OCI-M2 (cell line): ENCODE results near the gene SOX6.
"Not testable (repeated sequence)": the region's sequence is repeated elsewhere in the genome, so short reads cannot be mapped to it uniquely, and the experiment has no call there.

ENCODE experiments used
- DNase-seq: peaks from one replicate; lab custom pipeline; 2025; ENCODE audit not compliant: unreplicated experiment; lab: John Stamatoyannopoulos, UW

Gene SOX6

DNA sequence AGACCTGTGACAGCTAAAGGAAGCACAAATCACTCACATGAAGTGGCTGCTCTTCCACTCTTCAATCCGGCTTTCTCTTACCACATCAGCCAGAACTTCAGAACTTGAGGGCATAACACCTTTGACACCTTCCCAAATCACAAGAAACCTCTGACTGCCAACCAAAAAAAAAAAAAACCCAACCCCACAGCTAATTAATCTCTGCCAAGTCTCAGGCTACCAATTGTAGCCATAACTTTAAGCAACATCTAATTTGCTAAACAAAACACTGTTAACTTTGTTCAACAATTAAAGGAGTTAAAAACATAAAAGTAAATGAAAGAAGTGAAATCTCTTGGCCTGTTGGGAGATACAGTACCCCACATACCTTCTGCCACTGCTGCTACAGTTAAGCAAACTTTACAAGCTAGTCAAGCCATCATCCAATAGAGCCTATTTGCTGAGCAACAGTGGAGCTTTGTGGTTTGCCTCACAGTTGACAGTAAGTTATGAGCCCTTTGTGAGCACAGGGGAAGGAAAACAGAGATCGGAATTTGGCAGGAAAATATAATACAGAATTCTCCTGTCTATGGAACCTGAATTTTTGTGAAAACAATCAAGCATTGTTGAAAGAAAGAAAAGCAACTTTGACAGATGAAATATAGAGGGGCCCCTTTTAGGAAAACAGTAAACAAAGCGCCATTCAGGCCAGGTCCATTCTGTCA, at the start of gene SOX6:
TSS of gene SOX6 (minus strand) at position 490 of the 704 bp plus-strand sequence. CDS start 15,298 bp downstream, outside the sequence.
- no peak for DNase-seq

DNA sequence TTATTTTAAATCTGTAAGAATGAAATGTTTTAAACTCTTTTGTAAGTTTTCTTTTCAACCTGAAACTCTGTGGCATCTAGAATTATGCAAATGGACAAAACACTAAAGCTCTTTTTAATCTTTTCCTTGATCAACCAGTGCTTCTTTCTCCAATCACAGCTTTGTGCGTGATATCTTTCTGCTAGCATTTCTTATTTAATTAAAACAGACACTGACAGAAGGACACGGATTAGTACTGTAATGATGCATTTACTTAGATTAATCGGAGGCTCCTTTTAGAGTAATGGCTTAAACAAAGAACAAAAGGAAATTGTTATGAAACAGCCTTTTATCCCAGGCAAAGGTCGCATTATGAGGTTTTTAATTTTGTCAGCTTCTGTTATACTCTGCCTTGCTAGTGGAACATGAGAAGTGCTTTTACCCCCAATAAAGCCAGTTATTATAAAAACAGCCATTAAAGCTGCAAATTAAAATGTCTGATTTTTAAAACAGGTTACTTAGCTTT, 48.5 kb upstream of the SOX6 start:
- no peak for DNase-seq

DNA sequence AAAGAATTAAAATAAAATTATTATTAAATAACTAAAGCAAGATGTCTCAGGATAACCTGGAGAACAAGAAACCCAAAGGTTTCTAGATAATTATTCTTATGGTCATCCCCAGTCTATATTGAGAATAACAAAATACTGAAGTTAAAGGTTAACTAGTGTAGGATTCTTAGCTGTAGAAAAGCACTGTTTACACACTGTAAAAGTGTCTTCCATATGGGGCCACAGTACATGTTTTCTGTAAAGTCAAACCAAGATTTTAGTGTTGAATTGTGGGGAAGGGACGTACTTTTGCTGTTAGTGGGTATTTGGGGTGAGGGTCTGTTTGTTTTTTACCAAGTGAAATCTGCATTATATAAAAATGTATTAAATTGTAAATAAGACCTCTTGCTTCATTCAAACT, 47.5 kb upstream of the SOX6 start:
- DNase-seq, result no peak

DNA sequence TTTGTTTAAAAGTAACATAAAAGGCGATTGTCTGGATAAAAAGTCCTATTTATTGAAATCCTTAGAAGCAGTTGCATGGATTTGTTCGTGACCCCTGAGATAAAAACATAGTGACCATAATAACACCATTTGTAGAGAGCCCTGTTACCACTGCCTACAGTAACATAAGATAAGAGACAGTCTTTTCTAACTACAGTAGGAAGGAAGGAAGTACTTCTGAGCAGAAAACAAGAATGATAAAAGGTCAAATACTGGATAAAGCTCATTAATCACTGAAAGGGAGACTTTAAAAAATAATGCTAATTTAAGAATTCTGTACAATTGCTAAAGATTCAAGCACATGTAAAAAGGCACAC, 47.1 kb upstream of the SOX6 start:
- no peak for DNase-seq

GRCh38 chr11:16402654-16403447, 46.5 kb upstream of the SOX6 start:
- no peak for DNase-seq

GRCh38 chr11:16397390-16397789, 41.0 kb upstream of the SOX6 start:
- DNase-seq, result no peak

DNA sequence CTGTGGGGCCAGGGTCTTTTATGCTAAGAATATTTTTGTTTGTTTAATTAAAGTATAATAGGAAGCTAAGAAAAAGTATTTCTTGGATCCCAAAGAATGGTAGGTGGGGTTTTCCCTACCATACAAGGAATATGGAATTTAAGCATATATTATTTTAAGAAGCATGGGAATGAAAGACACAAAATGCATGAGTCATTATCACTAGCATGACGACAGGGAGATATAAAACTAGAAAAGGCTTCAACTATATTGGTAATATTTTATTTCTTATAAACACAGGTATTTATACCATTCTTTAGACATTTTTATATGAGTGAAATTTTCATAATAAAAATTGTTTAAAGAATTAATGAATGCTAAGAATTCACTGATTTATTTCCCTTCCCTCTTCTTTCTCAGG, 39.3 kb upstream of the SOX6 start:
- DNase-seq, result no peak

GRCh38 chr11:16394947-16395346, 38.6 kb upstream of the SOX6 start:
- no peak for DNase-seq

DNA sequence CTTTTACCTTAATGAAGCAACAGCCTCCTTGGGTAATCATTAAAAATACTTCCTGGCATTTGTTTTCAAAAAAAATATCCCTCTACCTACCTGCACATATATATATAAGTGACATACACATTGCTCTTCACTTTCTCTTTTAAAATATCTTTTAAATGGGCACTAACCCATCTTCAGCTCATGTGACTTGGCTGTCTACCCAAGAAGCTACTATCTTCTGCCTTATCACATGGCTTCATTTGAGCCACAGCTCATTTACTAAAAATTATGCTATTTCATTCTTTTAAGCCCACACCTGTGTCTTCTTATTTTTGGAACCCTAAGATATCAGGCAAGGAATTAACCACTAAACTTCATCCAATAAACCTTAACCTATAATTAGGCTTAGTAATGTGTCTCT, 37.0 kb upstream of the SOX6 start:
- no peak for DNase-seq

- DNase-seq, result no peak
These were observed 36.3 kb upstream of the SOX6 start for GRCh38 chr11:16392616-16393015.

- not testable (repeated sequence) for DNase-seq
These were observed 34.5 kb upstream of the SOX6 start for GRCh38 chr11:16390826-16391225.

DNA sequence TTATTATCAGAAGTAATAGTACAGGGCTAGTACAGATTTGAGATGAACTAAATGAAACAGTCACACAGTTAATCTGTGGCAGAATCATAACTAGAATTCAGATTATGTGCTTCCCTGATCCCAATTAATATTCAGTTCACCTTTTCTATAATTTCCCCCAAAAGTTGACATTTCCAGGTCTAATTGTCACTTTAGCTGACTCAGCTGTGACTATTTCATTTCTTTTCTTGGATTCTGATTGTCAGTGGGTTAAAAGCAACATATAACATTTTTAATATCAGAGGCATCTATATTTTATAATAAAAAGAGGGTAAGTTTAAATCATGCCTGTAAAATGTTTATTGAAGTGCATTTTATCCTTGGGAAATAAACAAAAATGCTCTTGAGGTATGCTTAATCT, 28.8 kb upstream of the SOX6 start:
- no peak for DNase-seq

DNA sequence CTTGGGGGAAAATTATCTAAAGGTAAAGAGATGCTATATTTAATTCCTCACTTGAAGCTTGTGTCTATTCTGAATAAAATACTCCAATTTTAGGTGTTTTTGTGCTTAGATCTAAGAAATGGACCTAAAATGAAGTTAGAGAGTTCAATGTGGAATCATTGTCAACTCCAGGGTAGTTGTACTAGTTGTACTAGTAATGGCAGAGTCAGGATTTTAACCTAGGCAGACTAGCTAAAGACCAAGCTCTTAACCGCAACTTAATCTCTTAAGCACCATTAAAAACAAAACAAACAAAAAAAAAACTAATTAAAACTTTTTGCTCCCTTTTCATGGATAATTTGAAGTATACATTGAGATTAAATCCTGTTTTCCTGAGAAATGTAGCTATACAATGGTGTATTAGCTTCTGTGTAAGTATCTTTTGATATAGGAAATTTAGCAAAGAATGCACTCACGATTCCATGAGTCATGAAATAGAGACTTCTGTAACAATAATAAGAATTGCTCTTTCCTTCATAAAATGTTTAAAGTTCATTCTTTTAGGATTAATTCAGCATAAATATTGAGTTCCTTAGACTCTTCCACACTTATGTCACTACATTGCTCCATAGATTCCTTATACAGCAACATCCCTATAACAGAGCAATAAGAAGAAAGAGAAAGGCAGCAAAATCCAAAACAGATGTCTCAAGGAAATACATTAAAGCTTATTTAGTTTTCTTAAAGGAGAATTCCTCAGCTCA, 26.5 kb upstream of the SOX6 start:
- DNase-seq, result no peak

DNA sequence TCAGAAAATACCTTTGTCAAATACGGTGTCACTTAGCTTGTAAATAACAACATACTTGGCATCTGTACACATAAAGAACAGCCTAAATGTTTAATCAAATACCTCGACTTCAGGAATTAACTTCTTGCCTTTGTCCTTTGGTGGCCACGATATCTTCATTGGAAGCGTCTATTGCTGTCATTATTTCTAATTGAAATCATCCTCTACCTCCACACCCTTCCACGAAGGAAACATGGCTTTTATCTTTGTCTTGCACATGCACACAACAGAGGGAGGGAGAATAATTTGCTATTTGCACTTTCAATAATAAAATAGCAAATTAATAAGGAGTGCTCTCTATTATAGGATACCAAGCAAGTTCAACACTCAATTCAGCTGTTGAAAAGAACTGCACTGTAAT, 25.8 kb upstream of the SOX6 start:
- DNase-seq, result no peak

- DNase-seq, result no peak
These were observed 24.7 kb upstream of the SOX6 start for GRCh38 chr11:16380941-16381568.

GRCh38 chr11:16378906-16379305, 22.6 kb upstream of the SOX6 start:
- no peak for DNase-seq

DNA sequence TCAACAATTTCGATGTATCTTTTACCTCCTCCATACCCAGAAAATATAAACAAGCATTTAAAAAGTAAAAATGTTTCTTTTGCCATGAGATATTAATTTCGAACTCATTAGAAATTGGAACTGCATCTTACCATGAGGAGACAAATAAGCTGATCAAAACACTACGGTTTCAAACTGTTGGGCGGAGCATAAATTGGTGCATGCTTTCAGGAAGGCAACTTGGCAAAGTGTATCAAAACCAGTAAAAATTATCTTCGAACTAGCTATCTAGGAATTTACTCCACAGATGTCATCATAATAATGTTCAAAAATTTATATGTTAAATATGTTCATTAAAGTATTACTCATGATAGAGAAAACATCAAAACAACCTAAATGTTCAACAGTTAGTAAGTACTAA, 21.4 kb upstream of the SOX6 start:
- no peak for DNase-seq

GRCh38 chr11:16375664-16376063, 19.3 kb upstream of the SOX6 start:
- DNase-seq, result not testable (repeated sequence)

DNA sequence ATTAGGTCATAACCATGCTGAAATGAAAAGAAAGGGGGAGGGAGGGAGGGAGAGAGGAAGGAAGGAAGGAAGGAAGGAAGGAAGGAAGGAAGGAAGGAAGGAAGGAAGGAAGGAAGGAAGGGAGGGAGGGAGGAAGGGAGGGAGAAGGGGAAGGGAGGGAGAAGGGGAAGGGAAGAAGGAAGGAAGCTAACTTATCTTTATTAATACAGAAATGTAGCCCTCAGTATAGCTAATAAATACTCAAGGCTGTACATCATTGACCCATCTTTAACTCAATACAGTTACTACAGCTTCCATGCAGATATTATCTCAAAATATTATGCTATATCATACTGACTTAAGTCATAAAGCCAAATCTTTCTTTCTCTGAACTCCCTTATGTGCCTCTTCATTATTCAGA, 17.4 kb upstream of the SOX6 start:
- DNase-seq, result no peak

- no peak for DNase-seq
These were observed 16.0 kb upstream of the SOX6 start for GRCh38 chr11:16372355-16372754.

GRCh38 chr11:16367252-16367651, 10.9 kb upstream of the SOX6 start:
- no peak for DNase-seq
